ENCODE data around the gene VWA5B2. TPM values are rescaled to one million over a fixed set of nuclear protein-coding genes. Genes with fewer than 3 reads are reported as not detected.

The VWA5B2 gene
- polyA plus RNA-seq, 1 donor from 2014 or later = 0.33 TPM

- H3K4me3 ChIP-seq (ENCODE audit: low read length) = peak overlapping the region; percentile 75
- H3K9me2 ChIP-seq (ENCODE audit: insufficient read depth, low read length) = no peaks in the 10 kb centered on the region
- H3K27ac ChIP-seq (ENCODE audit: low read length) = peak overlapping the region; percentile 52
- peak; percentile 27 for TF ChIP-seq CTCF (IDR thresholded peaks at IDR 0.05; ENCODE audit: poor library complexity, severe bottlenecking)
- TF ChIP-seq TAF1 (IDR thresholded peaks at IDR 0.05; ENCODE audit: low read depth) = no peak
- no peak for TF ChIP-seq RAD21 (conservative IDR thresholded peaks at IDR 0.05)
- no peak for TF ChIP-seq EZH2 (IDR thresholded peaks at IDR 0.05; ENCODE audit: borderline replicate concordance, insufficient read depth, low read length, poor library complexity, severe bottlenecking)
- no peaks in the 10 kb centered on the region for H4K20me1 ChIP-seq (ENCODE audit: insufficient read depth)
- peak overlapping the region; percentile 53 for H3K4me2 ChIP-seq (ENCODE audit: low read length)
- H3F3A ChIP-seq (ENCODE audit: insufficient read depth, low read length, poor library complexity, severe bottlenecking) = no peaks in the 10 kb centered on the region
- no peaks in the 10 kb centered on the region for H3K36me3 ChIP-seq (ENCODE audit: insufficient read depth, low read length)
- H3K27me3 ChIP-seq (ENCODE audit: insufficient read depth, low read depth, low read length) = peaks cover 47% of the 10 kb centered on the region
- peak overlapping the region; percentile 85 for H3K9ac ChIP-seq (ENCODE audit: low read length)
- no peaks in the 10 kb centered on the region for H3K9me3 ChIP-seq (ENCODE audit: low read length)
- H3K79me2 ChIP-seq (replicated peaks; ENCODE audit: insufficient read depth, low read length) = no peaks in the 10 kb centered on the region
- peak overlapping the region; percentile 24 for H2AFZ ChIP-seq (ENCODE audit: low read depth, low read length)
Observed at GRCh38 chr3:184260724-184261269, 31.4 kb downstream of the VWA5B2 start.

GRCh38 chr3:184261270-184261853, 32.0 kb downstream of the VWA5B2 start, which contains the start of gene CAMK2N2:
TSS of gene CAMK2N2 (minus strand) at chr3:184261553. CDS start at chr3:184261285, 268 bp downstream.
- H3K79me2 ChIP-seq (replicated peaks; ENCODE audit: insufficient read depth, low read length) = no peaks in the 10 kb centered on the region
- H3K9me3 ChIP-seq (ENCODE audit: low read length) = no peaks in the 10 kb centered on the region
- H3K36me3 ChIP-seq (ENCODE audit: insufficient read depth, low read length) = no peaks in the 10 kb centered on the region
- TF ChIP-seq MXI1 (conservative IDR thresholded peaks at IDR 0.05; ENCODE audit: poor library complexity, severe bottlenecking) = peak; percentile 9
- TF ChIP-seq TAF1 (IDR thresholded peaks at IDR 0.05; ENCODE audit: low read depth) = no peak
- no peaks in the 10 kb centered on the region for H3F3A ChIP-seq (ENCODE audit: insufficient read depth, low read length, poor library complexity, severe bottlenecking)
- H2AFZ ChIP-seq (ENCODE audit: low read depth, low read length) = peak within 1 kb of the TSS; percentile 60
- peak within 1 kb of the TSS; percentile 82 for H3K27ac ChIP-seq (ENCODE audit: low read length)
- peaks cover 47% of the 10 kb centered on the region for H3K27me3 ChIP-seq (ENCODE audit: insufficient read depth, low read depth, low read length)
- H3K9ac ChIP-seq (ENCODE audit: low read length) = peak within 1 kb of the TSS; percentile 85
- peak within 1 kb of the TSS; percentile 73 for H3K4me2 ChIP-seq (ENCODE audit: low read length)
- no peaks in the 10 kb centered on the region for H3K9me2 ChIP-seq (ENCODE audit: insufficient read depth, low read length)
- H4K20me1 ChIP-seq (ENCODE audit: insufficient read depth) = no peaks in the 10 kb centered on the region
- peak within 1 kb of the TSS; percentile 75 for H3K4me3 ChIP-seq (ENCODE audit: low read length)

GRCh38 chr3:184261854-184262763, 32.7 kb downstream of the VWA5B2 start:
- Histone ChIP-seq H4K20me1 (ENCODE audit: insufficient read depth) (no peaks in the 10 kb centered on the region), H3F3A (ENCODE audit: insufficient read depth, low read length, poor library complexity, severe bottlenecking) (no peaks in the 10 kb centered on the region), H3K9me3 (ENCODE audit: low read length) (no peaks in the 10 kb centered on the region), H3K4me2 (ENCODE audit: low read length) (peak overlapping the region; percentile 73), H2AFZ (ENCODE audit: low read depth, low read length) (peak overlapping the region; percentile 60), H3K9me2 (ENCODE audit: insufficient read depth, low read length) (no peaks in the 10 kb centered on the region), H3K9ac (ENCODE audit: low read length) (peak overlapping the region; percentile 85), H3K27ac (ENCODE audit: low read length) (peak overlapping the region; percentile 82), H3K36me3 (ENCODE audit: insufficient read depth, low read length) (no peaks in the 10 kb centered on the region), H3K79me2 (replicated peaks; ENCODE audit: insufficient read depth, low read length) (no peaks in the 10 kb centered on the region), H3K4me3 (ENCODE audit: low read length) (peak overlapping the region; percentile 75), H3K27me3 (ENCODE audit: insufficient read depth, low read depth, low read length) (peaks cover 47% of the 10 kb centered on the region)
- TF ChIP-seq RAD21 (conservative IDR thresholded peaks at IDR 0.05) = no peak
- no peak for TF ChIP-seq EZH2 (IDR thresholded peaks at IDR 0.05; ENCODE audit: borderline replicate concordance, insufficient read depth, low read length, poor library complexity, severe bottlenecking)
- peak; percentile 76 for TF ChIP-seq POLR2AphosphoS5 (IDR thresholded peaks at IDR 0.05)
- TF ChIP-seq TAF1 (IDR thresholded peaks at IDR 0.05; ENCODE audit: low read depth) = peak; percentile 37
- peak; percentile 8 for TF ChIP-seq SMC3 (conservative IDR thresholded peaks at IDR 0.05; ENCODE audit: poor library complexity)
- peak; percentile 23 for TF ChIP-seq CTCF (IDR thresholded peaks at IDR 0.05; ENCODE audit: poor library complexity, severe bottlenecking)
- TF ChIP-seq MXI1 (conservative IDR thresholded peaks at IDR 0.05; ENCODE audit: poor library complexity, severe bottlenecking) = peak; percentile 27
- no peak for TF ChIP-seq REST (IDR thresholded peaks at IDR 0.05; ENCODE audit: borderline replicate concordance)
- no peak for TF ChIP-seq EP300 (conservative IDR thresholded peaks at IDR 0.05; ENCODE audit: poor library complexity, severe bottlenecking)

All from neural cell (in vitro differentiated cells).